K562 (cell line): ENCODE measurements around the gene LMLN. TPM values are rescaled to one million over a fixed set of nuclear protein-coding genes. Genes with fewer than 3 reads are reported as not detected.

Experiments
- ATAC-seq: fragments of 200-7000 bp; cut with Tn5 transposase; 3 replicates; pipeline ENCODE4 v1.9.1; 2020; ENCODE audit warnings: moderate library complexity
- BruUV-seq: library from RNA; stranded (reverse); fragments of 400-500 nt; replicated peaks from 2 replicates; lab custom pipeline; 2021; lab: Mats Ljungman, UMichigan
- CTCF ChIA-PET: fragments of 300-600 bp; formaldehyde crosslinking; extraction: SDS; loops from one replicate; lab custom pipeline; 2021; ENCODE audit warnings: low intra/inter-chr PET ratio; lab: Yijun Ruan, JAX
- POLR2A ChIA-PET: fragments of 300-600, 350-650 bp; sonication (Branson Sonifier 250); formaldehyde crosslinking; extraction: SDS; loops from one replicate; lab custom pipeline; 2021; ENCODE audit warnings: antibody characterized with exemption, inconsistent platforms; lab: Yijun Ruan, JAX
- DNase-seq, 4 experiments: peaks; one replicate each; pipeline versions ENCODE4 v3.0.0 to v3.0.0-alpha.2; 2011 to 2018; ENCODE audit warnings: low spot score in 3 of 4, mixed read lengths in 3 of 4; ENCODE audit errors: extremely low read depth in 1 of 4
- FAIRE-seq: peaks from 2 replicates; lab custom pipeline; 2011; peaks lifted over from hg19 to GRCh38; lab: Jason Lieb, UNC
- H2AFZ ChIP-seq: 2 replicates; pipeline ENCODE4 v1.6.0; 2011; ENCODE audit warnings: low read depth, low read length, control low read depth, inconsistent platforms
- H3K27ac ChIP-seq: fragments of 200-600 bp; 3 replicates; pipeline ENCODE4 v1.8.0; 2011; ENCODE audit warnings: low read depth, mild to moderate bottlenecking, control low read depth, inconsistent platforms, low read length, moderate library complexity, mixed read lengths; ENCODE audit errors: extremely low read depth
- H3K27me3 ChIP-seq, 2 experiments: fragments of 300-600 bp in 1 of 2; 2 replicates in 1 of 2; 3 replicates in 1 of 2; pipeline versions ENCODE4 v1.6.0 to v1.8.0; 2011; ENCODE audit warnings: inconsistent platforms in 2 of 2, low read length in 2 of 2, mild to moderate bottlenecking in 1 of 2, mixed read lengths in 1 of 2, moderate library complexity in 1 of 2; ENCODE audit not compliant: control insufficient read depth in 2 of 2, insufficient read depth in 2 of 2
- H3K36me3 ChIP-seq: fragments of 300-600 bp; 3 replicates; pipeline ENCODE4 v1.8.0; 2011; ENCODE audit warnings: mild to moderate bottlenecking, low read length, inconsistent platforms; ENCODE audit not compliant: control insufficient read depth, insufficient read depth
- H3K4me1 ChIP-seq, 2 experiments: fragments of 200-600 bp in 1 of 2; replicated peaks in 1 of 2; 2 replicates in 1 of 2; 3 replicates in 1 of 2; pipeline versions ENCODE4 v1.5.1 to v1.8.0; 2011; ENCODE audit warnings: inconsistent platforms in 2 of 2, low read length in 2 of 2, mild to moderate bottlenecking in 1 of 2, mixed read lengths in 1 of 2, moderate library complexity in 1 of 2; ENCODE audit not compliant: control insufficient read depth in 2 of 2, insufficient read depth in 2 of 2
- H3K4me2 ChIP-seq: 2 replicates; pipeline ENCODE4 v1.6.1; 2011; ENCODE audit warnings: low read length, control low read depth, inconsistent platforms, mixed read lengths; ENCODE audit not compliant: insufficient read depth
- H3K4me3 ChIP-seq: fragments of 200-600 bp; sonication (generic), shearing (Covaris generic); 2 replicates; pipeline ENCODE4 v1.5.1; 2016; ENCODE audit warnings: control low read depth, inconsistent platforms
- H3K79me2 ChIP-seq: fragments of 200-600 bp; 3 replicates; pipeline ENCODE4 v1.8.0; 2011; ENCODE audit warnings: low read length, inconsistent platforms; ENCODE audit not compliant: control insufficient read depth, insufficient read depth
- H3K9ac ChIP-seq, 2 experiments: 2 replicates each; pipeline versions ENCODE4 v1.6.0 to v1.6.1; 2011; ENCODE audit warnings: low read depth in 2 of 2, low read length in 2 of 2, control low read depth in 1 of 2, inconsistent platforms in 1 of 2, mild to moderate bottlenecking in 1 of 2, mixed read lengths in 1 of 2; ENCODE audit not compliant: insufficient read depth in 1 of 2
- H3K9me1 ChIP-seq: one replicate; pipeline ENCODE4 v1.6.0; 2011; ENCODE audit warnings: inconsistent platforms, mild to moderate bottlenecking, low read length, moderate library complexity; ENCODE audit not compliant: control insufficient read depth, insufficient read depth
- H3K9me3 ChIP-seq: replicated peaks from 2 replicates; pipeline ENCODE4 v1.5.1; 2011; ENCODE audit warnings: low read depth, low read length, inconsistent platforms; ENCODE audit not compliant: control insufficient read depth, insufficient read depth
- H4K20me1 ChIP-seq: replicated peaks from 2 replicates; pipeline ENCODE4 v1.6.1; 2011; ENCODE audit warnings: low read length, inconsistent platforms, mixed read lengths; ENCODE audit not compliant: control insufficient read depth, insufficient read depth
- CBX8 ChIP-seq: fragments of 200-600 bp; sonication (generic); IDR thresholded peaks from 2 replicates; pipeline ENCODE4 v1.6.1; 2012; ENCODE audit warnings: borderline replicate concordance, mixed run types, low read depth, mild to moderate bottlenecking, moderate library complexity, mixed read lengths, low read length, control low read depth, inconsistent platforms; ENCODE audit not compliant: poor library complexity, severe bottlenecking; ENCODE audit errors: extremely low read depth
- CUX1 ChIP-seq: fragments of 200-800 bp; sonication (Bioruptor generic); IDR thresholded peaks from 2 replicates; pipeline ENCODE4 v1.6.1; 2016; ENCODE audit warnings: missing genetic modification characterization, missing compliant biosample characterization
- LARP7 ChIP-seq: fragments of 450-650 bp; IDR thresholded peaks from 2 replicates; pipeline ENCODE4 v1.6.1; 2016
- TCFL5 ChIP-seq: fragments of 250-450 bp; sonication (Bioruptor Pico); conservative IDR thresholded peaks from 2 replicates; pipeline ENCODE4 v1.6.1; 2021; ENCODE audit warnings: mild to moderate bottlenecking, moderate library complexity, matching md5 sums
- ZFP1 ChIP-seq: fragments of 450-650 bp; formaldehyde crosslinking; IDR thresholded peaks from 2 replicates; pipeline ENCODE4 v1.4.0; 2020; ENCODE audit warnings: mild to moderate bottlenecking, mixed read lengths
- ZNF354B ChIP-seq: fragments of 250-450 bp; sonication (Bioruptor Pico); IDR thresholded peaks from 2 replicates; pipeline ENCODE4 v1.4.0; 2020
- ZNF644 ChIP-seq: fragments of 200-800 bp; sonication (Bioruptor generic); IDR thresholded peaks from 2 replicates; pipeline ENCODE4 v1.6.1; 2016; ENCODE audit warnings: low read depth, missing genetic modification characterization, missing compliant biosample characterization
- ZNF696 ChIP-seq: fragments of 250-450 bp; sonication (Bioruptor Pico); conservative IDR thresholded peaks from 2 replicates; pipeline ENCODE4 v1.4.0; 2020; ENCODE audit warnings: mild to moderate bottlenecking, moderate library complexity
- WGBS: fragments of 100-300 bp; shearing (Covaris generic); methylation state at CpG from one replicate; pipeline ENCODE4 v1.1.6; 2016; ENCODE audit warnings: low coverage, mixed read lengths; ENCODE audit not compliant: insufficient coverage; ENCODE audit errors: missing lambda C conversion rate; 5-methylcytosine and 5-hydroxymethylcytosine counted together
- in situ Hi-C: fragments of 300-500 bp; cut with MboI; formaldehyde crosslinking; loops from 4 replicates; pipeline ENCODE4 v1.15.0; 2018; ENCODE audit warnings: inconsistent platforms, mixed read lengths
- intact Hi-C: fragments of 100-400 bp; cut with micrococcal nuclease; formaldehyde crosslinking; loops from 2 replicates; pipeline ENCODE4 v1.14.2; 2022
- polyA plus RNA-seq, 8 experiments: library from polyadenylated mRNA; depleted of rRNA in 4 of 8; stranded (reverse) in 5 of 8; unstranded in 3 of 8; fragments of >200 nt; fragmentation: Nextera tagmentation in 2 of 8; fragmentation: Illumina TruSeq in 1 of 8; extraction: Ambion mirVana in 2 of 8; extraction: Trizol in 1 of 8; gene quantifications; 2 replicates each; pipeline versions ENCODE4 v1.2.1 to v1.2.3, GENCODE V29; 2011 to 2014; ENCODE audit warnings: inconsistent platforms in 1 of 8, missing spikeins in 1 of 8
- total RNA-seq, 7 experiments: library from RNA; depleted of rRNA in 6 of 7; stranded (reverse); fragments of >200 nt in 6 of 7; fragmentation: Illumina TruSeq in 2 of 7; extraction: Trizol in 2 of 7; gene quantifications; 2 replicates each; pipeline versions ENCODE4 v1.2.1 to v1.2.3, GENCODE V29; 2011 to 2021; ENCODE audit warnings: low replicate concordance in 1 of 7

LMLN gene
- total and polyA plus RNA-seq, 9 of the 15 experiments (the other 6 are each of a cell fraction or from before 2014, with no cell fraction given) = 2.2 to 15.9 (median 6.9) TPM

GRCh38 chr3:198017090-198017489 is 57.1 kb downstream of the LMLN start:
- no peaks in the 10 kb centered on the region for H3K9me1 ChIP-seq
- no peaks in the 10 kb centered on the region for H3K79me2 ChIP-seq
- DNase-seq (no peak), FAIRE-seq (no peak), ATAC-seq (no peak)
- no TSS peak for BruUV-seq
- H3K4me2 ChIP-seq = no peak overlapping the region
- H3K9ac ChIP-seq = no peak overlapping the region
- H2AFZ ChIP-seq = no peak overlapping the region
- no peaks in the 10 kb centered on the region for H3K4me1 ChIP-seq
- H3K4me3 ChIP-seq = no peak overlapping the region
- in situ Hi-C loops = no loop called here
- H3K36me3 ChIP-seq = peaks cover 8% of the 10 kb centered on the region; the same call in 1 of the 3 replicates
- H3K27ac ChIP-seq = no peak overlapping the region
- CTCF ChIA-PET = no interaction called here
- no peaks in the 10 kb centered on the region for H4K20me1 ChIP-seq
- no peaks in the 10 kb centered on the region for H3K27me3 ChIP-seq
- POLR2A ChIA-PET = no interaction called here
- H3K9me3 ChIP-seq = no peaks in the 10 kb centered on the region
- no peak for TF ChIP-seq ZNF644 (tag)
- TF ChIP-seq ZNF354B (CRISPR knock-in tag) = no peak
- no peak for TF ChIP-seq ZFP1
- no peak for TF ChIP-seq CBX8
- TF ChIP-seq LARP7 = no peak
- TF ChIP-seq ZNF696 (CRISPR knock-in tag) = no peak
- TF ChIP-seq TCFL5 (CRISPR knock-in tag) = no peak
- TF ChIP-seq CUX1 (CRISPR knock-in tag) = no peak
- 77% methylated on average over 4 of the region's 5 CpGs for WGBS
- intact Hi-C loops = no loop called here
